GM21526 (cell line): ENCODE measurements around the gene SORBS2.

Source experiments
- ATAC-seq: cut with Tn5 transposase; IDR thresholded peaks from one replicate; pipeline ENCODE4 v1.9.1; 2021; ENCODE audit warnings: moderate library complexity; ENCODE audit not compliant: unreplicated experiment, low FRiP score

SORBS2 gene

GRCh38 chr4:185538806-185539205, 273.2 kb downstream of the SORBS2 start:
- no peak for ATAC-seq

GRCh38 chr4:185536411-185536709, 275.6 kb downstream of the SORBS2 start:
- ATAC-seq, result no peak

GRCh38 chr4:185535612-185536410, 276.2 kb downstream of the SORBS2 start:
- no peak for ATAC-seq
